GM12872 (cell line): Measurements from ENCODE around the gene MRPL38.

ENCODE experiments used
- TF ChIP-seq, protein P1 (sequence below): IDR thresholded peaks from 3 replicates; pipeline ENCODE4 v1.5.1; 2011; ENCODE audit warnings: low read depth, mild to moderate bottlenecking, low read length, moderate library complexity; ENCODE audit not compliant: insufficient read depth

Gene MRPL38

DNA sequence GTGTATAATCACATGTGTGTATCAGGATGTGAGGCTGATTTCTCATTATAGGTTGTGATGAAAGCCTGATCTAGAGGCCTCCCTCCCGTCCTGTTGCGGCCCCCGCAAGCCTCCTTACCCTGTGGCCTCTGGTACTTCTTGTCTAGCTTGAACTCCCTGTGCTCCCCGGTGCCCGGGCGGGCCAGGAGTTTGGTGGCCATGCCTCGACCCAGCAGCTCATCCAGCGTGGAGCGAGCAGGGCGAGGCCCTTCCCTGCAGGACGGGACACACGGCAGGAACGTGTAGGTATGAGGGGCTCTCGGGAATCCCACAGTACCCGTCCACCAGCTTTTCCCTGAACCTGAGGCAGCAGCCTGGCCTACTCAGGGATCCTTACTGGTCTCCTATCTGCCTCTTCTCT is 21.2 kb upstream of the MRPL38 start:
- TF ChIP-seq, protein P1, sequence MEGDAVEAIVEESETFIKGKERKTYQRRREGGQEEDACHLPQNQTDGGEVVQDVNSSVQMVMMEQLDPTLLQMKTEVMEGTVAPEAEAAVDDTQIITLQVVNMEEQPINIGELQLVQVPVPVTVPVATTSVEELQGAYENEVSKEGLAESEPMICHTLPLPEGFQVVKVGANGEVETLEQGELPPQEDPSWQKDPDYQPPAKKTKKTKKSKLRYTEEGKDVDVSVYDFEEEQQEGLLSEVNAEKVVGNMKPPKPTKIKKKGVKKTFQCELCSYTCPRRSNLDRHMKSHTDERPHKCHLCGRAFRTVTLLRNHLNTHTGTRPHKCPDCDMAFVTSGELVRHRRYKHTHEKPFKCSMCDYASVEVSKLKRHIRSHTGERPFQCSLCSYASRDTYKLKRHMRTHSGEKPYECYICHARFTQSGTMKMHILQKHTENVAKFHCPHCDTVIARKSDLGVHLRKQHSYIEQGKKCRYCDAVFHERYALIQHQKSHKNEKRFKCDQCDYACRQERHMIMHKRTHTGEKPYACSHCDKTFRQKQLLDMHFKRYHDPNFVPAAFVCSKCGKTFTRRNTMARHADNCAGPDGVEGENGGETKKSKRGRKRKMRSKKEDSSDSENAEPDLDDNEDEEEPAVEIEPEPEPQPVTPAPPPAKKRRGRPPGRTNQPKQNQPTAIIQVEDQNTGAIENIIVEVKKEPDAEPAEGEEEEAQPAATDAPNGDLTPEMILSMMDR: no peak

DNA sequence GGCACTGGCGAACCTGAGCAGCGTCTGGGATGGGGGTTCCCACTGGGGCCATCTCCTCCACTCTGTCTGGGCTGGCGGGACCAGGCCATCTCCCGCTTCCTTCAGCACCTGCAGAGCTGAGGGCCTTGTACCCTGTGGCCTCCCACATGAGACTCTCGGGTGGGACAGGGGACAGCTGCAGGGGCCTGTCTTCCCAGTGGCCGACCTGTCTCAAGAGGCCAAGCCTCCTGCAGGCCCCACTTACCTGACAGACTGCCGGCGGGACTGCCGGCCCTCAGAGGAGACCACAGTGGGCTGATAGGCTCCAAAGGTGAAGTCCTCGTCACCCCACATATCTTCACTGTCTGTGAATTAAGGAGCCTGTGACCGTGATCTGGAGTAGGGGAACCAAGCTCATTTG is 20.4 kb upstream of the MRPL38 start:
- TF ChIP-seq, protein P1: no peak

DNA sequence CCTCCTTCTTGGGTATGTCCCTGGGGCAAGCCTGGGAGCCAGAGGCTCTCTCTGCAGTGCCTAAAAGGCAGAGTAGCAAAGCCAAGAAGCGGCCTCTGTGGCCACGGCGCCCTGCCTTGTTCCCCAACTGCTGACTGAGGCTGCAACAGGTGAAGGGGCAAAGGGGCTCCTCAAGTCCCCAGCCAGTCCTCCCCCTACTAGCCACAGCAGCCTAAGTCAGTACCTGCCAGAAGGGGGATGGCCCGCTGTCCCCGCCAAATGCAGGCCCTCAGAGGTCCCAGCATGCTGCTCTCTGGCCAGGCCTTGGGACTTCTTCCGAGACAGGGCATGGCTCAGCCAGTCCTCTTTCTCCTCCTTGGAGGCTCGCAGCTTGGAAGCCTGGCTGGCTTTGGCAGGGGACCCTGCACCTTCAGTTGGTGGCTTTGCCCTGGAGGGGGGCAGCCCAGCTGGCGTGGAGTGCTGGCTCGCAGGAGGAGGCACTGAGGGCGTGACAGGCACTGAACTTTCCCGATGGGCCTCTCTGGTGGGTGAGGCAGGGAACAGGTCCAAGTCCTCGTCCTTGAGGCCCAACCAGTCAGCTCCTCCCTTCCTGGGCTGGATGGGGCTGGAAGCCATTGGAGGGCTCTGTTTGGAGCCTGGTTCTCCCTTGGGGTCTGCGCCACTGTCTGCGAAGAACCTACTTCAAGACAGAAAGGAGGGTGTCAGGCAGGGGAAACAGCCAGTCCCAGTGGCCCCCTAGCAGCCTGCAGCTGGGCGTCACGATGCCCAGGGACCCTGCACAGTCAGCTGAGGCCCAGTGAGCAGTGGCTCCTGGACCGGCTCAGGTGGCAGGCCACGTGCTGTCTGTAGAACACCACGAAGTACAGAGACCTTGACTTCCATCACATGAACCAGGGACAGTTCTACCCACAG is 18.5 kb upstream of the MRPL38 start:
- TF ChIP-seq, protein P1: no peak

DNA sequence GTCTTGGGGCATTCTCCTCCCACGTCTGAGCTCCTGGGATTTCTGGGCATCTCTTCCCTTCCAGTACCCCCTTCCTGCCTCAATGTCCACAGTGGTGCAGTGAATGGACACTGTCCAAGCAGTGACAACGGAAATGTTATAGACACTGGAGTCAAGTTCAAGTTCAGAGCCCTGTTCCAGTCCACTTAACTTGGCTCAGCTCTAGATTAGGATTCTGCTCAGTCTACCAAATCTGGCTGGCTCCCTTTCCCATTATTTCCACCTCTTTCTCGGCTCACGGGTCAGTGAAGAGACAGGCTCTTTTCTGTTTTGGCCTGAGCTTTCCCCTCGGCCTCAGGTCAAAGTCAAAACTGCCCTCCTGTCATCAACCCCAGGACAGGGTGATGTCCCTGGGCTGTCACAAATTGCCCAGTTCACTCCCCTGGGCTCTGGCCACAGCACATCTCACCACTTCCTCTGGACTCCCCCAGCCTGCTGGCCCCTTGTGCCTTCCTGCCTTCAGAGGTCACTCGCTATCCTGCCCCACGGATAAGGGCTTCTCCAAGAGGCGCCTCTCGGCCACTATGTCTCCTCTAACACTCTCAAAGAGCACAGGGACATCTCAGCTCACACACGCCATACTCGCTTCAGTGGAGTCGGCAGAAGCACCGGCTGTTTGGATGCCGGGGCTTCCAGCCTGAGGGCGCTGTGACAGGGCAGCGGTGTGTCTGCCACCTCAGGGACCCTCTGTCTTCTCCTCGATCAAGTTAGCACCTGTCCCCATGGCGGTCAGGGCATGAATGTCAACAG is 17.7 kb upstream of the MRPL38 start:
- TF ChIP-seq, protein P1: no peak

DNA sequence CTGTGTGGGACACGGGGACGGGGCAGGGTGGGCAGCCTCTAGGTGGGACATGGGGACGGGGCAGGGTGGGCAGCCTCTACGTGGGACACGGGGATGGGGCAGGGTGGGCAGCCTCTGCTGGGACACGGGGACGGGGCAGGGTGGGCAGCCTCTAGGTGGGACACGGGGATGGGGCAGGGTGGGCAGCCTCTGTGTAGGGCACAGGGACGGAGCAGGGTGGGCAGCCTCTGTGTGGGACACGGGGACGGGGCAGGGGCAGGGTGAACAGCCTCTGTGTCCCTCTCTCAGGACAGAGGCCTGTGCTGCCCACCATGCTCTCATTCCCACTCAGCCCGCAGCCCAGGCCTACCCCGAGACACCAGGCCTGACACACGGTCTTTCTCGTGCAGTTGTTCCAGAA is 16.9 kb upstream of the MRPL38 start:
- TF ChIP-seq, protein P1: no peak

DNA sequence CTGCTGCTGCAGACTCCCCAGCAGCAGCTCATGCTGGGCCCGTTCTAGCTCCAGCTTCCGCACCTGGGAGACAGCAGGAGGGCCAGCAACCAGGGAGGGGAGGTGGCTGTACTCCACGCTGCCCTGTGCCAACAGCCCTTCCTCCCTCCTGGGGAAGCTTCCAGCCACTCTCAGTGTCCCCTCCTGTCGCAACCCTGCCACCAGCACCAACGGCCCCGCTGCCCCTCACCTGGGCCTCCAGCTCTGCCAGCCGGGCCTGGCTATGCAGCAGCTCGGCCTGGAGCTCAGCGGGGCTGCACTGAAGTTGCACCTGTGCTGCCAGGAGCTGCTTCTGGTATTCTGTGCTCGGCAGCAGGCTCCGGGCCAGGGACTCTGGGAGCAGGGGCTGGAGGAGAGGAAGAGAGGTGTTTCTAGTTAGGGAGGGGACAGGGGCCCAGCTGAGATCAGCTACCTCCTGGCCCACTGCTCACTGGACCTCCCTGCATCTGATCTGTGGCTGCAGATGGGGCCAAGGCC is 15.4 kb upstream of the MRPL38 start:
- TF ChIP-seq, protein P1: no peak

DNA sequence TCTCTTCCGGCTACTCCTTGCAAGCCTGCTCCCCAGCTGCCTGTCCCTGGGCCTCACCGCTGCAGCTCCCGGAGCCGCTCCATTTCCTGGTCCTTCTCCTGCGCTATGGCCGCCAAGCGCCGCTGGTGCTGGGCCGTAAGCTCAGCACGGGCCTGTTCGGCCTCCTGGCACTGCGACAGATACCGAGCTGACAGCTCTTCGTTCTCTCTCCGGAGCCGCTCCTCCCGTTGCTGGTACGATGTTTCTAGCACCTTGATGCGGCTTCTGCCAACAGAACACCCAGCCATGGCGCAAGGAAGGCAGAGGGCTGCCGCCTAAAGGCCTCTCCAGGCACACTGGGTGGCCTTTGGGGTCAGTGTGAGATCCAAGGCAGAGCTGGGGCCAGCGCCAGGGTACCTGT is 14.9 kb upstream of the MRPL38 start:
- TF ChIP-seq, protein P1: no peak
